CD4-positive, alpha-beta T cell treated with Interleukin-17A for 1 hour (primary cell): ENCODE measurements around the gene NUP98.

Experiments used
- DNase-seq: peaks from one replicate; pipeline ENCODE4 v3.0.0-alpha.2; 2020

The NUP98 gene

DNA sequence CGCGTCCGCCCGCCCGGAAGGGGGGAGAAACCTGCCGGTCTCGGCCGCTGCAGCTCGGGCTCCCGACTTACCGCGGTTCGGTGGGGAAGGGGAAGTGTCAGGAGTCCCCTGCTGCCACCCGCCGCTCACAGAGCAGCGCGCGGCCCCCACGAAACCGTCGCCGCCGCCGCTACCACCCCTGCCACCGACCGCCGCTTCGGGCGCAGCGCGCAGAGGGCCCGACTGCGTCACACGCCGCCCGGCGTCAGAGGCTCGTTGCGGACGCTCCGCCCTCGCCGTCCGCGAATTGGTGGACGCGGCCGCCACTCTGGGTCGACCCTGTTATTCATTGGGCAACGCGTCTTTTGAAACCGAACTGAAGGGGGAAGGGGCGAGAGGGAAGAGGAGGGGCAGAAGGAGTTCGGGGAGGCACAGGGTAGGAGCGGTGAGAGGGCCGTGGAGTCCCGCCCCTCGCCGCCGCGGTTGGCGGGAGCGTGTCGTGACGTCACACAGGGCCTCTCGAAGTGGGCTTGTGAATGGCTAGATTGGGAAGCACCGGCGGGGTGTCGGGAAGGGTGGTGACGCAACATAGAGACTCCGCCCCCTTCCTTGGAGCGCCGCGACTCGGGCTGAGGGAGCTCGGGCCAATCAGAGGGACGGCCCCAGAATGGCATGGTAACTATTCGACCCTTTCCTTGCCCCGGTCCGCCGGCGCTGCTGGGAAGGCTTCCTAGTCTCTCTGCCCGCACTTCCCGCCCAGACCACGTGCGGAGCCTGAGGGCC lies at the start of gene NUP98:
NUP98 (minus strand) TSS at position 226 of the 762 bp plus-strand sequence. CDS start 15,437 bp downstream, outside the sequence.
- DNase-seq = peak; percentile 100

DNA sequence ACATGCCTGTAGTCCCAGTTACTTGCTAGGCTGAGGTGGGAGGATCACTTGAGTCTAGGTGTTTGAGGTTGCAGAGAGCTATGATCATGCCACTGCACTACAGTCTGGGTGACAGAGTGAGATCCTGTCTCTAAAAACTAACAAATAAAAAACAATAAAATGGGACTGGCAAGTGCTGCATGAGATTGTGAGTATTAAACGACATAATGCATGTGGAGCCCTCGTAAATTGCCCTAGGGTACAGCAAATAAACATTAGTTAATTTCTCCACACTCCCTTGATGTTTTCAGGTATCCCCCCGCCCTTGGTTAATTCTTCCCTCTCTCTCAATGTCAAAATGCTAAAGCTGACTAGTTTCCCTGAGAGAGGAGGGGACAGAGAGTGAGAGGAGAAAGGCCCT lies 48.3 kb upstream of the NUP98 start:
- no peak for DNase-seq

DNA sequence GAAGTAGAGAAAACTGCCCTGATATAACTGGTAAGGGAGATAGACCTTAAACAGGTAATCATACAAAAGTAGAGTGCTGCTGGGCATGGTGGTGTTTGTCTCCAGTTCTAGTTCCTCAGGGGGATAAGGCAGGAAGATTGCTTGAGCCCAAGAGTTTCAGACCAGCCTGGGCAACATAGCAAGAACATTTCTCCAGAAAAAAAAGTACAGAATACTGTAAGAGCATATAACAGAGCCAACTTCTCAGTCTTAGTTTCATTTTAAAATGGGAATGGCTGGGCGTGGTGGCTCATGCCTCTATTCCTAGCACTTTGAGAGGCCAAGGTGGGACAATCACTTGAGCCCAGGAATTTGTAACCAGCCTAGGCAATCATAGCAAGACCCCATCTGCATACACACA lies 47.9 kb upstream of the NUP98 start:
- no peak for DNase-seq

DNA sequence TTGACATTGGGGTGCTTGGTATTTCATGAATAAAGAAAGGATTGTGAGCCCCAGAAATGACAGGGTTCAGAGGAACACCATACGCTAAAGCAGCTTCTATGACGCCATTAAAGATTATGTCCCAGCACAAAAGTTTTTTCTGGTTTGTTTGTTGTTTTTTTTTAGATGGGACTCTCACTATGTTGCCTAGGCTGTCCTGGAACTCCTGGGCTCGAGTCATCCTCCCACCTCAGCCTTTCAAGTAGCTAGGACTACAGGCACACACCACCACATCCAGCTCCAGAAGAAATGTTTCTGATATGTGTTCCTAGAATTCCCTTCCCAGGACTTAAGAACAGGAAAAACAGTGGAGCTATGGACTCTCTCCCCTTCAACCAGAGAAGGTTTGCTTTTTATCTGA lies 46.0 kb upstream of the NUP98 start:
- DNase-seq = no peak

DNA sequence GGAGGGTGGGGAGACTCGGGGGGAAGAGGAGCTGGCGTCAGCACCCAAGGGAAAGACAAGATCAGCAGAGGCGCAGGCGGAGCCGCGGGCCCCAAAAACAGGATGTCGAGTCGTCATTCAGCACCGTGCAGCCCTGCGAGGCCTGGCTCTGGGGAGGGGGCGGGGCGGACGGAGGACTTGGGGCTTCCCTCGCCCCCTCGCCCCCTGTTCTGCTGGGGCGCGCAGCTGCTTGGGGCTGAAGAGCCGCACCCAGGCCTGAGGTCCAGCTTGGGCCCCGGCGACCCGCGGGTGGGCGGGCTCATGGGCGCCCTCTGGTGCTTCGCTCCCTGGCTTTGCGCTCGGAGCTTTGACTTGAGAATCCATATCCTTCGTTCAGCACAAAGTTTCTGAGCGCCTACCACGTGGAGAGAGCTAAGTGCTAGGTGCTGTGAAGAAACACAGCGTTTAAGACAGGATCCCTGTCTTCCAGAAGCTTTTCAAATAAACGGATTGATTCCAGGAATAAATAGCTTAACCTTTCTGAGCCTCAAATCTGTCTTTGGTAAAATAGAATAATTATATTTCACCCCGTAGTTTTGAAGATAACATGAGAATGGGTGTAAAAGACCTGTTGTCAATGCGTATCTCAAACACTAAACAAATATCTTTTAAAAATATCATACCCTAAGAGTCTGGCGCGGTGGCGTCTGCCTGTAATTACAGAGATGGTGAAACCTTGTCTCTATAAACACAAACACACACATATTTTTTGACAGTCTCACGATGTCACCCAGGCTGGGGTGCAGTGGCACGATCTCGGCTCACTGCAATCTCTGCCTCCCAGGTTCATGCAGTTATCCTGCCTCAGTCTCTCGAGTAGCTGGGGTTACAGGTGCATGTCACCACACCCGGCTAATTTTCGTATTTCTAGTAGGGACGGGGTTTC lies 44.3 kb upstream of the NUP98 start:
- peak; percentile 96 for DNase-seq

DNA sequence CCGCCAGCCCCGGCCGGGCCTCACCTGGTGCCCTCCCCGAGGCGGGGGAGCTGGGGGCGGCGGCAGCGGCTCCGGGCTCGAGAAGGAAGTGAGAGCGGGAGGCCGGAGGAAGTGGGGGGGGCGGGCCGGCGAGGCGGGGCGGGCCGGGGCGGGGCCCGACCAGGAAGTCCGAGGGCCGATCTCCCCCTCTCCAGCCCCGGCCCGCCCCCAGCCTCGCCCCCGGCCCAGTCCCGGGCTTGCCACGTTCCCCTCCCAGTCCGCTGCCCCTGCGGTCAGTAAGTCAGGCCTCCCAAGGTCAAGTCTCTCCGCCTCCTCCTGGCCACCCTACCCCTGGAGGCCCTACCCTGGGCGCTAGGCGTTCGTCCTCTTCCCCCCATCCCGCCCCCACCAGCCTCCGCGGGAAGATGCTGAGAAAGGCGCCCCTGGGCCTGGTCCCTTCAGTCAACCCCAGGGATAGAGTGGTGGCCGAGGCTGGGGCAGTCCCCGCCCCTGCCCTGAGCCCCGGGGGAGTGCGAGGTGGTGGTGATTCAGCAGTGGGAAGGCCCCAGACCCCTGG lies 43.6 kb upstream of the NUP98 start, which contains the start of gene RHOG:
RHOG (minus strand) TSS at position 90 of the 556 bp plus-strand sequence. CDS start 12,821 bp downstream, outside the sequence.
- DNase-seq = no peak

DNA sequence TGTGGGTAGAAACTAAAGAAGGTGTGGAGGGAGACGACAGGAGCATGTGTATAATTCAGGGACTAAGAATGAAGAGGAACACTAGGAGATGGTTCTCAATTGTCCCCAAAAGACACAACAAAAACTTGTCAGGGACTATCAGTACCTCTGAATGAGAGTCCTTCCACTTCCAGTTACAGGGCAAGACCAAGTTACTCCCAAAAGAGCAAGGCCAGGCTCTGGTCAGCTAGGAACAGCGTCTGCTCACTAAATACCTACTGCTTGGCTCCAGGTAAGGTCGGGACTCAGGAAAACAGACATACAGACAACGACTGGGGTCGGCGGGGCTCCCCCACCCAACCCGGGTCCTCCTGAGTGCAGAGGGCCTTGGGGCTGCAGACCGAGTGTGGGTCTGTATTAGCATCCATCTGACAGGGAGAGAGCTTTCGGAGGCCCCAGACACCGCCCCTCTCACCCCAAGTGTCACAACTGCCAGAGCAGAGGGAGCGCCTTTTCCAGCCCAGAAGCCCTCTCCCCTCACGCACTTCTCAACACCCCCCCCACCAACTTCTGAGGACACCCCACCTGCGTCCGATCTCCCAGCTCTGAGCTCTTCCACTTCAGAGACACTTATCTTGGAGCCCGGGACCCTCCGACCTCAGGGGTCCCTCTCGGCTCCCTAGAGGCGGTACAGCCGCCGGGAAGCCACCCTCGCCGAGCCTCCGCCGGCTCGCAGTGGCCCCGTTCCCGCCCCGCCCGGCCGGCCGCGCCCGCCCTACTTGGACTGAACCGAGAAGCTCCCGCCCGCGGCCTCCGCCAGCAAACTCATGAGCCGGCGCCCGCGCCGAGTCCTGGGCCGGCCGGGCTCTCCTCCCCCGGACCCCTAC lies 42.9 kb upstream of the NUP98 start:
- peak; percentile 44 for DNase-seq

DNA sequence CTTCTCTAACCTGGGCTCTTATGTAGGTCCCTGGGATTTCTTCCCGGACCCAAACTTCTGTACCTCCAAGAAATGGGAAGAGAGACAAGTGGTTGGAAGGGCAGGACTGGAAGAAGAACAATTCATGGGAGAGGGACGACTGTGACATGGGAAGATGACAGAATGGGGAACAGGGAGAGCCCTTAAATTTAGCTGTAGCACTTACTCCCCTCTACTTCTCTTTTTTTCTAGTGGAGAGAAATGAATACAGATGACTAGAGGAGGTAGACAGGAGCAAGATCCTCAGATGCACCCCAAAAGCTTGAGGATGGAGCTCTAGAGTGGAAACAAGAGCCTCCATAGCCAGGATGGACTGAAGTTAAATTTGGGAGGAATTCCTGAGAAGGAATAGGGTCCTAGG lies 41.1 kb upstream of the NUP98 start:
- no peak for DNase-seq

DNA sequence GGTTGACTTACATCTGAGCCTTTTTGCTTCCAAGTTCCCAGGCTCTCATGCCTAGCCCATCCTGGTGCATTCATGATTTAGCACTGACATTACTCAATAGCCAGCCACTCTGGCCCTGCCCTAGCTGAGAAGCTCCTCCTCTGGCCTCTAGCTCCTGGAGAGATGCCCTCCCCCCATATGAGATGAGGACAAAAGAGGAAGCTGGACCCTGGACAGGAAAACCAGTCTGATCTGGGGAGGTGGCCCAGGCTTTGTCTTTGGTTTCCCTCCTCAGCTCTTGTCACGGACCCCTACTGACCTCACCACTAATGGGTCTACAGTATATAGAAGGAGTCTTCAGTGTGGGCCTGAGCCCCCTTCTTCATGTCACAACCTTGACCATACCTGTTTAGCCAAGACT lies 40.4 kb upstream of the NUP98 start:
- DNase-seq = peak; percentile 39

DNA sequence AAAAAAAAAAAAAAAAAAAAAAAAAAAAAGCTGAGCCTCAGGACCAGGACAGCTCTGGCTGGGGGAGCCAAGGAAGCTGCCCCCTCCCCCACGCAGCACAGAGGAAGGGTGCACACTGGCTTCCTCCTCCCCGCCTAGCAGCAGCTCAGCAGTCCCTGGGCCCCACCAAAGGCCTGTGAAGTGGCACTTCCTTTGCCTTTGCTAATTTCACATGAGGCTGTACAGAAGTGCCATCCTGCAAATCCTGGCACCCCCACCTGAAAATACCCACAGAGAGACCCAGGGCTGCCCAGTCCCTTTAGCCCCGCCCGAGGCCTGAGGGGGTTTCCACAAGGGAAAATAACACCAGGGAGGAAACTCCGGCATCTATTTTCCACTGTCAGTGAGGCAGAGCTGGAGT lies 39.5 kb upstream of the NUP98 start:
- peak; percentile 71 for DNase-seq

DNA sequence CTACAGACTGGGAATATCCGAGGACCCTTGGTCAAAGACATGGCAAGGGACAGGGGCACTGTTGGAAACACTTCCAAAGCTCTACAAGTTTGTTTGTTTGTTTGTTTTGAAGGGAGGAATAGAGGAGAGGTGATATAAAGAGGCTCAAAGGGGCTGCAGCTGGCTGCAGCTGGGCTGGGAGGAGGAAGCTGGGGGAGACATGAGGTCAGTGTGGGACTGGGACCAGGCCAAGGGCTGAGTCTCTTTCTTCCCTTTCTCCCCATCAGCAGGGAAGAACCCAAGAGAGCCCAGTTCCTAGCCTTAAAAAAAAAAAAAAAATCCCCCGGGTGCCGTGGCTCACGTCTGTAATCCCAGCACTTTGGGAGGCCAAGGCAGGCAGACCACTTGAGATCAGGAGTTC lies 38.4 kb upstream of the NUP98 start:
- DNase-seq = no peak

DNA sequence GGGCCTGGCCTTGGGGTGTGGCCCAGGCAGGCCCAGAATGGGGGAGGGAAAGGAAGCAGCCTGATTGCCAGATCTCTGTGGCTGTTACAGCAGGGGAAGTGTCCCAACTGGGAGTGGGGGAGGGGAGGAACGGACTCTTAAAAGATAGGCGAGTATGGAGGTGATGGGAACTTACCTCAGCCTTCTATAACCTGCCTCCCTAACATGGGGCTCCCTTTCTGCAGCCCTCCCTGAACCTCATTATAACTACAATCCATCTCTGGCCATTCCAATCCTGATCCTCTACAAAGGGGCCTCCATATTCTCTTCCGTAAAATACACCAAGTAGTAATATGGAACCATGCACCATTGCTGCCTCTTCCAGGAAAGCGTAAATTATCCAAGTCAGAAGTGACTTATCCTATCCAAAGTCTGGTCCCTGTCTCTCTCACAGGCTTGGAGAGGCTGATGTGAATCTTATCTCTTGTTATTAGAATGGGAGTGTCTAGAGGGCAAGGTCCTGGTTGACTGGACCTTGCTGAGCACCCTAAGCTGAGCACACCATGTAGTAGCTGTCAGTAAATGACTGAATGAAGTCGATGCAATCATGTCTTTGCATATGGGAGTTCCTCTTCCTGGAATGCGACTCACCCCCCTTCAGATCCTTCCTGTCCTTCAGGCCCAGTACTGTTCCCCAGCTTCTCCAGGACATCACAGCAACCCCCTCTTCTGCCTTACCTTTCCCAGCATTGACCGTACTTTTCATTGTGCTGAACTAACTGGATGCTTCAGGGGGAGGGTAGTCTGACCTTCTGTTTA lies 37.5 kb upstream of the NUP98 start:
- peak; percentile 39 for DNase-seq

DNA sequence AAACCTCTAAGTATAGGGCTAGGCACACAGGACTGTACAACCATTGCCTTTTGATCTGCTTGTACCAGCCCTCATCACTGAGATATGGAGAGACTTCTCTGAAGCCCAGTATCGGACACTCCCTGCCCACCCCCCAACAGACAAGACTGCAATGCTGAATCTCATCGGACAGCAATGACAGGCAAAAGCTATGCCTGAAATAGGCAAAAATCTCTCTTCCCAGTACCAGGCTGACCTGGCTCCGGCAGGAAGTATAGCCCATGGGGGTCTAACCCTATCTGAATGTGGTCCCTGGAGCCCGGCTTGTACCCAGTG lies 37.0 kb upstream of the NUP98 start:
- DNase-seq = no peak

DNA sequence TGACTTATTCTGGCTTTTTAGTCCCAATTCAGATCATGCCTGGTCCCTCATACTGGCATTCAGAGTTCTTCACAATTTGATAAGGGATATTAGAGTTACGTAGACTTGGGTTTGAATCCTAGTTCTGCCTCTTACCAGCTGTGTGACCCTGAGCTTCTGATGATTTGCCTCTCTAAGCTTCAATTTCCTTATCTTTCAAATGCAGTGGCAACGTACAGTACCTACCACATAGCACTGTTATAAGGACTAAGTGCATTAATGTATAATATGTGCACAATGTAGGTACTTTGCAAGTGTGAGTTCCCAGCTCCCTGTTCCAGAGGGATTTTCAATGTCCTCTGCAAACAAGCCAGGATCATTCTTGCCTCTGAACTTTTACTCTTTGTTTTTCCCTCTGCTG lies 36.1 kb upstream of the NUP98 start:
- no peak for DNase-seq

DNA sequence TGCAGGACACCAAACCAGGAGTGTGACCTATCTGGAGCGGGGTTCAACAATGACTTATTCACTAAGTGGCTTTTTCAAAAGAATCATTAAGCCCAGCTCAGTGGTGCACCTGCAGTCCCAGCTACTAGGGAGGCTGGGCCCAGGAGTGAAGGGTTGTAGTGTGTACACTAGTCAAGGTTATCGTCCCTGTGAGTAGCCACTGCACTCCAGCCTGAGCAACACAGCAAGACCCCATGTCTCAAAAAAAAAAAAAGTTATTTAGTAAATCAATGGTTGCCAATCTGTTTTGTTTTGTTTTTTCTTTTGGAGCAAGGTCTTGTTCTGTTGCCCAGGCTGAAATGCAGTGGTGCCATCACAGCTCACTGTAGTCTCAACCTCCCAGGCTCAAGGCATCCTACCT lies 35.5 kb upstream of the NUP98 start:
- DNase-seq = no peak

DNA sequence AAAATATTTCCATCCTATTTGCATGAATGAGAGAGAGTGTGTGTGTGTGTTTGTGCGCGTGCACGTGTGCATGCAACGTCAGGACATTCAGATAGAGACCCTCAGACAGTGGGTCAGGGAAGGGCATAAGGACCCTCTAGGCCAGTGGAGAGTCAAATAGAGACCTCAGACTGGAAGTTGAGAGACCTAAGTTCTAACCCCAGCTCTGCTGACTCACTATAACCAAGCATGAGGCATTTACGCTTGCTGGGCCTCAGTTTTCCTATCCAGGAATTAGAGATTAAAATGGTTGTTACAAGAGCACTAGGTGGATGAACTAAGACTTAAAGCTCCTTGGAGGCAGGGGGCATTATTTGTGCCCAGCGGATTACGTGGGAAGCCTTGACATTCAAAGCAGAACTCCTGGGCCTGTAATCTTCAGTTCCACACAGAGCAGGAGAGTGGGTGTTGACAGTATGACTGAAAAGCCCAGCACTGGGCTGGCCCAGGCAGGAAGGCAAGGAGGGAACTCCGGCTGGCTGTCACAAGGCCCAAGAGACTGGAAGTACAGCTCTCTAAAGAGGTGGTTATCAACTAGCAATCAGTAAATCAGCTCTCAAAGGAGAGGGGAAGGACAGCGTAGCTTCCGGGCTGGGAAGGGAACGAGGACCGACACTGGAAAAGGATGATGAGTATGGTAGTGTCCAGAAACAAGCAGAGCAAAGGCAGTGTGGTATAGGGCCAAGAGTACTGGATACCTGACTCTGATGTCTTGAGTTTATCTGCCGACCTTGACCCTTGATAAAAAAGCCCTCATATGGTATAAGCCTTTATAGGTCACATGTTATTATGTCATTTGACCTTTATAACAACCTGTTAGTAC lies 34.3 kb upstream of the NUP98 start:
- DNase-seq = no peak

DNA sequence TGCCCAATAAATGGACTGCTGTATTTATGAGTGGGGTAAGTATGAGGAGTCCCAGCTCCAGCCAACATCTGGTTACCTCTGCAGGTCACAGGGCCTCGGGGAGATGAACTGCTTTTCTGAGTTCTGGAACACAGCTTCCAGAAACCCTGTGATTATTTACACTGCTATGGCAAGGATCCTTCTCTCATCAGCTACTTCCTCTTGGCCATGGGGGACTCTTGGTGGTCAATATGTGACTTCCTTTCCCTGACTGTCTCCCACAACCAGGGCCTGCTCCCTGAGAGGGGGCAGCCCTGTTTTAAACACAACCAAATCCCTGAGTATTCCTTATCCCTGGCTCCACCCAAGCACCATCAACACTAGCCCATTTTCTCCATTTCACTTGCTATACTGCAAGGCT lies 33.4 kb upstream of the NUP98 start:
- DNase-seq = no peak

DNA sequence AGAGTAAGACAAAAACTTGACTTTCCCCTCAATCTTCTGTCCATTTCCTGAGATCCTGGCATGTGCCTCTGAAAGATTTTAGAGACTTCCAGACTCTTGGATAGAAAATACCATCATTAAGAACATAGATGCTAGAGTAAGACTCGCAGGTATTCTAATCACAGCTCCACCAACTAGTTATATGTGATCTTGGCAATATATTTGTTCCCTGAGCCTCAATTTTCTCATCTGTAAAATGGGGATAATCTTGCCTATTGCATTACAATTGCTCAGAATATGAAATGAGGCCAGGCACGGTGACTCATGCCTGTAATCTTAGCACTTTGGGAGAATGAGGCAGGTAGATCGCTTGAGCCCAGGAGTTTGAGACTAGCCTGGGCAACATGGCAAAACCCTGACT lies 32.7 kb upstream of the NUP98 start:
- no peak for DNase-seq

DNA sequence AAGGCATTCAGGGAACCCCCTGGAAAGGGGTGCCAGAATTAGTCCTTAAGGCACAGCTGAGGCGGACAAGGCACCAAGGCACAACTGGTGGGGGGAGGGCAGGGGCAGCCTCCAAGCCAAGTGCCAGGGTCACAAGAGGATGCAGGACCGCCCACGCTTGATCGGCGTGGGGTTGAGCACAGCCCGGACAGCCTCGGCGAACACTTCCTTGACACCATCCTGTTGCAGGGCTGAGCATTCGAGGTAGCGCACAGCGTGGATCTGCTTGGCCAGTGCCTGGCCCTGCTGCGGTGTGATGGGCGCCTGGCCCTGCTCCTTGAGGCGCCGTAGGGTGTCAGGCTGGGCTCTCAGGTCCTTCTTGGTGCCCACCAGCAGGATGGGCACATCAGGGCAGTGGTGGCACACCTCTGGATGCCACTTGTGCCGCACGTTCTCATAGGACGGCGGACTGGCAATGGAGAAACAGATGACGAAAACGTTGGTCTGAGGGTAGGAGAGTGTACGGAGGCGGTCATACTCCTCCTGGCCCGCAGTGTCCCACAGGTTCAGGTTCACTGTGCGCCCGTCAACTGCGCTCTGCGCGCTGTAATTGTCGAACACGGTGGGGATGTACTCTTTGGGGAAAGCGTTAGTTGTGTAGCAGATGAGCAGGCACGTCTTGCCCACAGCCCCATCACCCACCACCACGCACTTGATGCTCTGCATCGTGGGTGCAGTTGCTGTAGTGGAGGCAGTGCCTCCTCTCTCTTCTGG lies 30.3 kb upstream of the NUP98 start:
- DNase-seq = no peak

DNA sequence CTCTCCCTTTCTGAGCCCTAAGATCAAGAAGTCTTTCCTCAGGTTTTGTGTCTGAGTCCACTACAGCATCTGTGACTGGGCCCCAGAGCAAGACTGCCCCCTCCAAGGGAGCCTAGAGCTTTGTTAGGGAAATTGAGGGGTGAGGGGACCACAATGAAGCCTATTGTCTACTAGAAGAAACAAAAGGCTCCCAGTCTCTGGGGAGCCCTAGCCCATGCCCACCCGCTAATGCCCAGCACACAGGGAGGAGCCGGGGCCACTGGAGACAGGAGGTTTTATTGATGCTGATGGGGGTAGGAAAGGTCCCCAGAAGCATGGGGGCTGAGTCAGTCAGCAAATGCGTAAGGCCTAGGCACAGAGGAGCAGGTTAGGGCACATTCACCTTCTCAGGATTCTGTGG lies 29.4 kb upstream of the NUP98 start:
- no peak for DNase-seq
